ENCODE measurements around the gene SEC11A.
A peak's percentile ranks its signal among the peaks of the same experiment; 100 is the strongest.
"Not testable (repeated sequence)": the region's sequence is repeated elsewhere in the genome, so short reads cannot be mapped to it uniquely, and the experiment has no call there.

SEC11A gene

GRCh38 chr15:84690342-84690741 is 25.6 kb downstream of the SEC11A start:
- no peaks in the 10 kb centered on the region for H4K20me1 ChIP-seq (ENCODE audit: insufficient read depth, low read length)
- H3K4me1 ChIP-seq (ENCODE audit: low read length), result no peaks in the 10 kb centered on the region
- DNase-seq, result no peak
- H3K79me2 ChIP-seq (ENCODE audit: low read length), result peaks cover 58% of the 10 kb centered on the region
- H3K4me2 ChIP-seq (ENCODE audit: low read depth, low read length), result no peak overlapping the region
- H3K9ac ChIP-seq (ENCODE audit: low read length), result no peak overlapping the region
- no peaks in the 10 kb centered on the region; the same call in 1 of the 2 replicates for H3K36me3 ChIP-seq (replicated peaks; ENCODE audit: insufficient read depth, low read length)
- no peaks in the 10 kb centered on the region for H3K9me3 ChIP-seq (replicated peaks; ENCODE audit: insufficient read depth, low read length)
- no peak for TF ChIP-seq EZH2 (optimal IDR thresholded peaks at IDR 0.05; ENCODE audit: low read depth, low read length)
- H3K9me2 ChIP-seq (replicated peaks; ENCODE audit: insufficient read depth, low read length), result no peaks in the 10 kb centered on the region
- no peak overlapping the region for H2AFZ ChIP-seq (ENCODE audit: low read length)
- no peaks in the 10 kb centered on the region for H3K27me3 ChIP-seq (replicated peaks; ENCODE audit: insufficient read depth, low read length)
- H3K27ac ChIP-seq (ENCODE audit: low read length), result no peak overlapping the region
- no peak overlapping the region for H3K4me3 ChIP-seq (ENCODE audit: low read length)
- H3F3A ChIP-seq (ENCODE audit: insufficient read depth, low read length), result 0 out of 2 replicates have a peak, but pooled peaks cover 6% of the 10 kb centered on the region

DNA sequence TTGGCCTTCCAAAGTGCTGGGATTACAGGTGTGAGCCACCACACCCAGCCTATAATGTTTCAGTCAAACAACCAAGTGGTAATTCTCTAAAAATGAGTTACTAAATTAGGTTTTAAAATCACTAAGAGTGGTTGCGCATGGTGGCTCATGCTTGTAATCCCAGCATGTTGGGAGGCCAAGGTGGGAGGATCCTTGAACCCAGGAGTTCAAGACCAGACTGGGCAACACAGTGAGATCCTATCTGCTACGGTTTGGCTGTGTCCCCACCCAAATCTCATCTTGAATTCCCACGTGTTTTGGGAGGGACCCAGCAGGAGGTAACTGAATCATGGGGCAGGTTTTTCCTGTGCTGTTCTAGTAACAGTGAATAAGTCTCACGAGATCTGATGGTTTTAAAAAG is 26.1 kb downstream of the SEC11A start:
- Histone ChIP-seq H3K79me2 (ENCODE audit: low read length) (peaks cover 56% of the 10 kb centered on the region), H3K9me3 (replicated peaks; ENCODE audit: insufficient read depth, low read length) (no peaks in the 10 kb centered on the region), H3K9me2 (replicated peaks; ENCODE audit: insufficient read depth, low read length) (no peaks in the 10 kb centered on the region), H4K20me1 (ENCODE audit: insufficient read depth, low read length) (no peaks in the 10 kb centered on the region), H3K4me3 (ENCODE audit: low read length) (no peak overlapping the region), H3K4me2 (ENCODE audit: low read depth, low read length) (no peak overlapping the region), H3K27me3 (replicated peaks; ENCODE audit: insufficient read depth, low read length) (no peaks in the 10 kb centered on the region), H3K9ac (ENCODE audit: low read length) (no peak overlapping the region), H3F3A (ENCODE audit: insufficient read depth, low read length) (0 out of 2 replicates have a peak, but pooled peaks cover 6% of the 10 kb centered on the region), H3K36me3 (replicated peaks; ENCODE audit: insufficient read depth, low read length) (no peaks in the 10 kb centered on the region; the same call in 1 of the 2 replicates), H3K4me1 (ENCODE audit: low read length) (no peaks in the 10 kb centered on the region), H2AFZ (ENCODE audit: low read length) (no peak overlapping the region), H3K27ac (ENCODE audit: low read length) (no peak overlapping the region)
- TF ChIP-seq, protein P1, sequence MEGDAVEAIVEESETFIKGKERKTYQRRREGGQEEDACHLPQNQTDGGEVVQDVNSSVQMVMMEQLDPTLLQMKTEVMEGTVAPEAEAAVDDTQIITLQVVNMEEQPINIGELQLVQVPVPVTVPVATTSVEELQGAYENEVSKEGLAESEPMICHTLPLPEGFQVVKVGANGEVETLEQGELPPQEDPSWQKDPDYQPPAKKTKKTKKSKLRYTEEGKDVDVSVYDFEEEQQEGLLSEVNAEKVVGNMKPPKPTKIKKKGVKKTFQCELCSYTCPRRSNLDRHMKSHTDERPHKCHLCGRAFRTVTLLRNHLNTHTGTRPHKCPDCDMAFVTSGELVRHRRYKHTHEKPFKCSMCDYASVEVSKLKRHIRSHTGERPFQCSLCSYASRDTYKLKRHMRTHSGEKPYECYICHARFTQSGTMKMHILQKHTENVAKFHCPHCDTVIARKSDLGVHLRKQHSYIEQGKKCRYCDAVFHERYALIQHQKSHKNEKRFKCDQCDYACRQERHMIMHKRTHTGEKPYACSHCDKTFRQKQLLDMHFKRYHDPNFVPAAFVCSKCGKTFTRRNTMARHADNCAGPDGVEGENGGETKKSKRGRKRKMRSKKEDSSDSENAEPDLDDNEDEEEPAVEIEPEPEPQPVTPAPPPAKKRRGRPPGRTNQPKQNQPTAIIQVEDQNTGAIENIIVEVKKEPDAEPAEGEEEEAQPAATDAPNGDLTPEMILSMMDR (IDR thresholded peaks at IDR 0.05; ENCODE audit: low read length), result no peak
- no peak for TF ChIP-seq EZH2phosphoT487 (IDR thresholded peaks at IDR 0.05; ENCODE audit: low read length)
- TF ChIP-seq EZH2 (optimal IDR thresholded peaks at IDR 0.05; ENCODE audit: low read depth, low read length), result no peak
- DNase-seq, result no peak

DNA sequence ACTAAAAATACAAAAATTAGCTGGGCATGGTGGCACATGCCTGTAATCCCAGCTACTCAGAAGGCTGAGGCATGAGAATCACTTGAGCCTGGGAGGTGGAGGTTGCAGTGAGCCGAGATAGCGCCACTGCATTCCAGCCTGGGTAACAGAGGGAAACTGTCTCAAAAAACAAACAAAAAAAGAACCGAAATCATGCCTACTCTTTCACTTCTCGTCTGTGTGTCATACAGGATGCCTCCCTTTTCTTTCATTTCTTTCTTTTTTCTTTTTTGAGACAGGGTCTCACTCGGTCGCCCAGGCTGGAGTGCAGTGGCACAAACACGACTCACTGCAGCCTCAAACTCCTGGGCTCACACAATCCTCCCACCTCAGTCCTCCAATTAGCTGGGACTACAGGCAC is 29.5 kb downstream of the SEC11A start:
- H3K9ac ChIP-seq (ENCODE audit: low read length); H3K9me3 ChIP-seq (replicated peaks; ENCODE audit: insufficient read depth, low read length); H3K36me3 ChIP-seq (replicated peaks; ENCODE audit: insufficient read depth, low read length); H3K4me1 ChIP-seq (ENCODE audit: low read length); H2AFZ ChIP-seq (ENCODE audit: low read length); H4K20me1 ChIP-seq (ENCODE audit: insufficient read depth, low read length); H3K4me3 ChIP-seq (ENCODE audit: low read length); H3K9me2 ChIP-seq (replicated peaks; ENCODE audit: insufficient read depth, low read length); H3K27me3 ChIP-seq (replicated peaks; ENCODE audit: insufficient read depth, low read length); DNase-seq; H3F3A ChIP-seq (ENCODE audit: insufficient read depth, low read length); H3K4me2 ChIP-seq (ENCODE audit: low read depth, low read length): not testable (repeated sequence)
- Histone ChIP-seq H3K79me2 (ENCODE audit: low read length) (peaks cover 30% of the 10 kb centered on the region), H3K27ac (ENCODE audit: low read length) (0 out of 2 replicates have a peak overlapping the region, but pooled peaks have one; percentile 6)

GRCh38 chr15:84685304-84685703 is 30.6 kb downstream of the SEC11A start:
- no peak for TF ChIP-seq EZH2 (optimal IDR thresholded peaks at IDR 0.05; ENCODE audit: low read depth, low read length)
- TF ChIP-seq, protein P1 (IDR thresholded peaks at IDR 0.05; ENCODE audit: low read length), result no peak
- TF ChIP-seq EZH2phosphoT487 (IDR thresholded peaks at IDR 0.05; ENCODE audit: low read length), result no peak
- Histone ChIP-seq H3K4me1 (ENCODE audit: low read length) (no peaks in the 10 kb centered on the region), H3K4me3 (ENCODE audit: low read length) (no peak overlapping the region), H3K4me2 (ENCODE audit: low read depth, low read length) (no peak overlapping the region), H3K9me2 (replicated peaks; ENCODE audit: insufficient read depth, low read length) (no peaks in the 10 kb centered on the region), H3K27ac (ENCODE audit: low read length) (no peak overlapping the region), H3K27me3 (replicated peaks; ENCODE audit: insufficient read depth, low read length) (no peaks in the 10 kb centered on the region), H3K36me3 (replicated peaks; ENCODE audit: insufficient read depth, low read length) (peaks cover 5% of the 10 kb centered on the region; the same call in 1 of the 2 replicates), H4K20me1 (ENCODE audit: insufficient read depth, low read length) (no peaks in the 10 kb centered on the region), H3K9ac (ENCODE audit: low read length) (no peak overlapping the region), H2AFZ (ENCODE audit: low read length) (no peak overlapping the region), H3K79me2 (ENCODE audit: low read length) (peaks cover 21% of the 10 kb centered on the region; the same call in 1 of the 2 replicates), H3F3A (ENCODE audit: insufficient read depth, low read length) (0 out of 2 replicates have a peak, but pooled peaks cover 9% of the 10 kb centered on the region), H3K9me3 (replicated peaks; ENCODE audit: insufficient read depth, low read length) (no peaks in the 10 kb centered on the region)
- no peak for DNase-seq

All from MM.1S (cell line).